AG09309 (cell line): ENCODE data around the gene ERF.

Experiments
- DNase-seq: peaks from one replicate; pipeline ENCODE4 v3.0.0-alpha.2; 2010; ENCODE audit warnings: low read depth
- H3K4me3 ChIP-seq: 2 replicates; pipeline ENCODE4 v1.5.1; 2011; ENCODE audit warnings: mild to moderate bottlenecking, low read depth, low read length, moderate library complexity; ENCODE audit not compliant: control insufficient read depth
- CTCF ChIP-seq: IDR thresholded peaks from 2 replicates; pipeline ENCODE4 v1.5.1; 2011; ENCODE audit warnings: mild to moderate bottlenecking, low read depth, low read length, inconsistent platforms; ENCODE audit not compliant: insufficient read depth, control insufficient read depth; ENCODE audit errors: missing control alignments

ERF gene

GRCh38 chr19:42271861-42272534, 17.1 kb upstream of the ERF start:
- DNase-seq, result no peak
- no peak overlapping the region for H3K4me3 ChIP-seq
- no peak for TF ChIP-seq CTCF

- TF ChIP-seq CTCF, result no peak
- DNase-seq, result no peak
- peak overlapping the region; percentile 80 for H3K4me3 ChIP-seq
Measured at GRCh38 chr19:42271045-42271419, 16.1 kb upstream of the ERF start.

GRCh38 chr19:42270346-42271044, 15.6 kb upstream of the ERF start:
- DNase-seq, result peak; percentile 76
- no peak for TF ChIP-seq CTCF
- H3K4me3 ChIP-seq, result peak overlapping the region; percentile 80

GRCh38 chr19:42269478-42270345, 14.8 kb upstream of the ERF start:
- TF ChIP-seq CTCF, result no peak
- DNase-seq, result no peak
- H3K4me3 ChIP-seq, result peak overlapping the region; percentile 80

GRCh38 chr19:42268704-42269477, 14.0 kb upstream of the ERF start, which contains the start of gene CIC:
Gene CIC, plus strand, starts transcription at chr19:42269252. Its CDS starts 2,532 bp downstream, at chr19:42271784.
- H3K4me3 ChIP-seq, result peak within 1 kb of the TSS; percentile 92
- no peak for TF ChIP-seq CTCF
- DNase-seq, result peak; percentile 100
